SH-SY5Y (cell line): ENCODE measurements around the gene KCNJ6.

Experiments
- GATA2 ChIP-seq: IDR thresholded peaks from 2 replicates; pipeline ENCODE4 v1.6.1; 2011; ENCODE audit warnings: mild to moderate bottlenecking, low read depth, low read length
- GATA3 ChIP-seq: IDR thresholded peaks from 2 replicates; pipeline ENCODE4 v1.6.1; 2011; ENCODE audit warnings: low read depth, mild to moderate bottlenecking, low read length, moderate library complexity

- TF ChIP-seq GATA2 (no peak), GATA3 (no peak)
Measured at GRCh38 chr21:37607081-37607480, 309.2 kb downstream of the KCNJ6 start.
